A549 treated with Hydrocortisone at 1 μM for 4 hours (cell line): ENCODE measurements around the gene SRRT. TPM values are rescaled to one million over a fixed set of nuclear protein-coding genes. Genes with fewer than 3 reads are reported as not detected.

Source experiments
- total RNA-seq: library from RNA; stranded (reverse); fragments of 200-300 nt; extraction: Qiagen RNA extraction; gene quantifications from 5 replicates; pipeline ENCODE4 v1.2.3, GENCODE V29; 2022

The SRRT gene, protein sequence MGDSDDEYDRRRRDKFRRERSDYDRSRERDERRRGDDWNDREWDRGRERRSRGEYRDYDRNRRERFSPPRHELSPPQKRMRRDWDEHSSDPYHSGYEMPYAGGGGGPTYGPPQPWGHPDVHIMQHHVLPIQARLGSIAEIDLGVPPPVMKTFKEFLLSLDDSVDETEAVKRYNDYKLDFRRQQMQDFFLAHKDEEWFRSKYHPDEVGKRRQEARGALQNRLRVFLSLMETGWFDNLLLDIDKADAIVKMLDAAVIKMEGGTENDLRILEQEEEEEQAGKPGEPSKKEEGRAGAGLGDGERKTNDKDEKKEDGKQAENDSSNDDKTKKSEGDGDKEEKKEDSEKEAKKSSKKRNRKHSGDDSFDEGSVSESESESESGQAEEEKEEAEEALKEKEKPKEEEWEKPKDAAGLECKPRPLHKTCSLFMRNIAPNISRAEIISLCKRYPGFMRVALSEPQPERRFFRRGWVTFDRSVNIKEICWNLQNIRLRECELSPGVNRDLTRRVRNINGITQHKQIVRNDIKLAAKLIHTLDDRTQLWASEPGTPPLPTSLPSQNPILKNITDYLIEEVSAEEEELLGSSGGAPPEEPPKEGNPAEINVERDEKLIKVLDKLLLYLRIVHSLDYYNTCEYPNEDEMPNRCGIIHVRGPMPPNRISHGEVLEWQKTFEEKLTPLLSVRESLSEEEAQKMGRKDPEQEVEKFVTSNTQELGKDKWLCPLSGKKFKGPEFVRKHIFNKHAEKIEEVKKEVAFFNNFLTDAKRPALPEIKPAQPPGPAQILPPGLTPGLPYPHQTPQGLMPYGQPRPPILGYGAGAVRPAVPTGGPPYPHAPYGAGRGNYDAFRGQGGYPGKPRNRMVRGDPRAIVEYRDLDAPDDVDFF
- total RNA-seq = 127 to 136 TPM (median 132 TPM) in 5 replicates

DNA sequence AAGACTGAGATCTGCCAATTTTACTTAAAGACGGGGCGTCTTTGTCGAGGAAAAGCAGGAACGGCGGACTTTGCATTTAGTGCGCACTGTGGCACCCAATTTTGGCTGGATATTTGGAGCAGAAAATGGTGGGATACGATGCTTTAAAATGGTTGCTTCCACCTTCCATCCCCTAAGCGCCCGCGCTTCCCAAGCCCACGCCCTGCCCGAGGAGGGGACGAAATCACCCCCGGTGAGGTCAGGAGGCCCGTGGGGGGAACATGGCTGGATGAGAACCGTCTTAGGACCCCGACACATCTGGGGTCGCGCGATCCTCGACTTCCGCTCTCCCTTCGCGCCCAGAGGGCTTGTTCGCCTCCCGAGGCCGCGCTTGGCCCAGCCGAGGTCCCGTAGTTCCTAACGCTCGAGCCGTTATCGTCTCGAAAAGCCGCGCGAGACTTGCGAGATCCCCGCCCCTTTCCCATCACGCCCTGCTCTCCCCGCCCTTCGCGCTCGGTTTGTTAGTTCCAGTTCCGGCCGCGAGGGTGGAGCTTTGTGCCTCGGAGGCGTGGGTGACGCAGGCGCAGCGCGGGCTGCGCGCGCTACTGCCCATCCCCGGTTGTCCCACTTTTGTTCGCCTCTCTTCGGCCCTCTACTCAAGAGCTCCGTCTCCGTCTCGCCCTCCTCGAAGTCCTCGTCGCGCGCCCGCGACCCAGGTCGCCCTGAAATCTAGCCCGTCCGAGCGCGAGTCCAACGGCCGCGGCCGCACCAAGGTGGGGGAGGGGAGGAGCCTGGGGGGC lies at the start of gene SRRT:
Gene SRRT (plus strand): TSS at position 527 of the 779 bp plus-strand sequence. CDS start 488 bp downstream, outside the sequence.

GRCh38 chr7:100827330-100828226 lies 47.3 kb upstream of the SRRT start, which contains the start of gene EPHB4:
Gene EPHB4, minus strand, starts transcription at chr7:100827523. Its CDS starts 493 bp downstream, at chr7:100827030.

DNA sequence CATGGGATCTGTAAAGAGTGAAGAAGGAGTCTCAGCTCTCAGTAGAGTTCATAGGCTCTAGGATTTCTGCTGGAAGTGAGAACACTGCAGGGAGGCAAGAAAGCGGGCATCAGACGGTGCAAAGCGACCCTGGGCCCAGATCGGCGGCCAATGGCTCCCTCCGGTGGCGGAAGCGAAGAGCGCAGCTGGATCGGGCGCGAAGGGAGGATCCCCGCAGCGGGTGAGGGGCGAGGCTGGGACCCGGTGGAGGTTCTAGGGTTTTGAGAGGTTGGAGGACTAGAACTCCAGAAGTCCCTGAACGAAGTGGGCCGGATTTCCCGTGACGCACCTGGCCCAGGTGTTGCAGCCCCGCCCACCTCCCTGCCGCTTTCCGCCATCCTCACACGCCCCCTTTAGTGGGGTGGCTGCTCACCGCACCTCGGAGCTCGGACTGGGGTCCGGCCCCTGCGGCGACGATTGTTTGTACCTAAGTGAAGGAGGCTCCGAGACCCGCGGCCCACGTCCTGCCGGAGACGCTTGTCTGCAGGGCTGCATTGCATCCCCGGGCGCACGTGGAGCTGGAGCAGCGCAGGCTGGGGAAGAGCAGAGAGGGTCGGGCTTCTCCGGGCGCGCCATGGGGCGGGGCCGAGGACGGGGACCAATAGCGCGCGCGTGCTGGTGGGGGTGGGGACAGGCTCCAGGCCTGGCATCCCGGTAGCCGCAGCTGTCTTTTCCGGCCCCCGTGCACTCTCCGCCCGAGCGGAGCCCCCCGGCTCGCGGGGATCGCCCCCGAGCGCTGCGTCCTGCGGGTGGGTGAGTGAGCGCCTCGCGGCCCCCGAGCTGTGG lies 22.6 kb upstream of the SRRT start, which contains the start of gene SLC12A9:
Gene SLC12A9 (plus strand): TSS at position 666 of the 825 bp plus-strand sequence. CDS start 1,485 bp downstream, outside the sequence.

GRCh38 chr7:100867040-100867775 lies 7.7 kb upstream of the SRRT start, which contains the start of gene TRIP6:
Gene TRIP6, plus strand, starts transcription at chr7:100867387. Its CDS starts 111 bp downstream, at chr7:100867498.

DNA sequence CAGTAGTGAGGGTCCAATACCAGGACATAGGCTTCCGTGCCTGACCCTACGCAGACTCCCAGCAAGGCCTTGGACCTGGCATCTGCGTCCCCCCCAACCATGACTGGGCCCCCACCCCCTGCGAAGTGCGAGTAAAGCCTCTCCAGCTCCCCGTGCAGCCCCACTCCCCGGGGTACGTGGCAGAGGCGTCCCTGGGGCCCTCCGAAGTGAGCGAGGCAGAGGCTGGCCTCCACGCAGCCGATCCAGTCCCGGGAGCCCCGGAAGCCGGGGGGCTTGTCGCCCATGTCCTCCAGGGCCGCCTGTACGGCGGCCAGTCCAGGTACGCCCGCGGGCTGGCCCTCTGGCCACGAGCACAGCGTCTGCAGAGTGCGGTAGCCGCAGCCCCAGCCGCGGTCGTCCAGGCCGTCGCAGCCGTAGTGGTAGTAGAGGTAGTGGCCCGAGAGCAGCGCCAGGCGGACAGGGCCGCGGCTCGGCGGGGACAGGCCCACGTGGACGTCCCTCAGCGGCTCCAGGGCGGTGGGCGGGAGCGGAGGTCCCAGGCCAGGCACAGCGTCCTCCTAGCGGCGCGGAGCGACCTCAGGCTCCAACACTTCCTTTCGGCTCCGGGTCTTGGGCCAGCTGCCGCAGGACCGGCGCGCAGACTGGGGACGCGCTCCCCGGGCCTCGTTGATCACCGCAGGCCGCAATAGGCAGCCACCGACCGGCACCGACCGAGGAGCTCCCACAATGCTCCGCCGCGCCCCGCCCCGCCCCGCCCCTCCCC lies 14.3 kb downstream of the SRRT start, which contains the start of gene UFSP1:
Gene UFSP1 (minus strand): TSS at position 728 of the 763 bp plus-strand sequence. CDS start 444 bp downstream, at position 284.

DNA sequence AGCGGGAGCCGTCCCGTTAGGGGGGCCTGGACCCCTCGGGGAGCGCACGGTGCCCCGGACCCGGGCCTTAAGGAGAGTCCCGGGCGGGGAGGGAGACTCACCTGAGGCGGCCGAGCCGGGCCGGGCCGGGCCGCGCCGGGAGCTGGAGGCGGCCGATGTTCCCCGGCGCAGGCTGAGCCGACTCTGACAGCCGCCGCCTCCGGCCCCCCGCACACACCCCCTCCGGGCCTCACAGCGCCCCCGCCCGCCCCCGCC lies 20.7 kb downstream of the SRRT start, which contains the start of gene ACHE:
Gene ACHE (minus strand): TSS at position 188 of the 255 bp plus-strand sequence. CDS start 1,656 bp downstream, outside the sequence.

Other genes starting within 250 kb of the SRRT start
- 2.0 to 2.4 TPM (median 2.1 TPM) in 5 replicates for gene TFR2, start 233.6 kb upstream of the SRRT start, total RNA-seq
- gene ACTL6B, start 218.7 kb upstream of the SRRT start, total RNA-seq = not detected in 5 replicates
- gene GNB2, start 201.4 kb upstream of the SRRT start, total RNA-seq = 194 to 257 TPM (median 243 TPM) in 5 replicates
- gene GIGYF1, start 180.9 kb upstream of the SRRT start, total RNA-seq = 14.9 to 18.4 TPM (median 16.5 TPM) in 5 replicates
- 65.5 to 91.5 TPM (median 89.7 TPM) in 5 replicates for gene POP7, start 169.0 kb upstream of the SRRT start, total RNA-seq
- gene EPO, start 154.6 kb upstream of the SRRT start, total RNA-seq = not detected in 5 replicates
- not detected in 5 replicates for gene ZAN, start 141.5 kb upstream of the SRRT start, total RNA-seq
- 38.1 to 45.9 TPM (median 42.2 TPM) in 5 replicates for gene EPHB4, start 47.6 kb upstream of the SRRT start, total RNA-seq
- gene SLC12A9, start 22.4 kb upstream of the SRRT start, total RNA-seq = 14.1 to 16.1 TPM (median 14.7 TPM) in 5 replicates
- 43.8 to 55.0 TPM (median 51.5 TPM) in 5 replicates for gene TRIP6, start 7.7 kb upstream of the SRRT start, total RNA-seq
- gene UFSP1, start 14.6 kb downstream of the SRRT start, total RNA-seq = 3.7 to 6.3 TPM (median 6.0 TPM) in 5 replicates
- 2.4 to 3.2 TPM (median 3.0 TPM) in 5 replicates for gene ACHE, start 20.8 kb downstream of the SRRT start, total RNA-seq
- gene MUC3A, start 74.4 kb downstream of the SRRT start, total RNA-seq = 13.5 to 23.7 TPM (median 20.2 TPM) in 5 replicates
- 12.6 to 23.9 TPM (median 19.6 TPM) in 5 replicates for gene MUC12, start 94.5 kb downstream of the SRRT start, total RNA-seq
- 0.01 to 0.02 TPM (median 0.02 TPM) in 5 replicates for gene MUC17, start 145.0 kb downstream of the SRRT start, total RNA-seq
- 12.0 to 16.2 TPM (median 15.0 TPM) in 5 replicates for gene TRIM56, start 210.4 kb downstream of the SRRT start, total RNA-seq